WTC11 (cell line): ENCODE data around the gene PRKN.

ENCODE experiments used
- CTCF ChIP-seq: fragments of 200-600 bp; IDR thresholded peaks from 2 replicates; pipeline ENCODE4 v1.8.0; 2022; ENCODE audit warnings: antibody characterized with exemption
- KAT7 ChIP-seq: sonication (generic); formaldehyde crosslinking; IDR thresholded peaks from 2 replicates; pipeline ENCODE4 v1.8.1; 2023; ENCODE audit warnings: missing genetic modification reagents, mild to moderate bottlenecking, borderline replicate concordance
- NFE2L1 ChIP-seq: sonication (generic); formaldehyde crosslinking; IDR thresholded peaks from 2 replicates; pipeline ENCODE4 v1.8.1; 2023; ENCODE audit warnings: missing genetic modification reagents
- TCF7 ChIP-seq: sonication (generic); formaldehyde crosslinking; IDR thresholded peaks from 2 replicates; pipeline ENCODE4 v1.8.0; 2022; ENCODE audit warnings: mild to moderate bottlenecking, low read depth, missing genetic modification reagents, moderate library complexity
- TF ChIP-seq, protein P1 (sequence below): sonication (generic); formaldehyde crosslinking; IDR thresholded peaks from 2 replicates; pipeline ENCODE4 v1.8.0; 2022; ENCODE audit warnings: mild to moderate bottlenecking, missing genetic modification reagents
- TF ChIP-seq, protein P2 (sequence below): sonication (generic); formaldehyde crosslinking; IDR thresholded peaks from 2 replicates; pipeline ENCODE4 v1.8.0; 2022; ENCODE audit warnings: mild to moderate bottlenecking, missing genetic modification reagents
- TF ChIP-seq, protein P3 (sequence below): sonication (generic); formaldehyde crosslinking; conservative IDR thresholded peaks from 2 replicates; pipeline ENCODE4 v1.8.1; 2022; ENCODE audit warnings: mild to moderate bottlenecking, missing genetic modification reagents

DNA sequence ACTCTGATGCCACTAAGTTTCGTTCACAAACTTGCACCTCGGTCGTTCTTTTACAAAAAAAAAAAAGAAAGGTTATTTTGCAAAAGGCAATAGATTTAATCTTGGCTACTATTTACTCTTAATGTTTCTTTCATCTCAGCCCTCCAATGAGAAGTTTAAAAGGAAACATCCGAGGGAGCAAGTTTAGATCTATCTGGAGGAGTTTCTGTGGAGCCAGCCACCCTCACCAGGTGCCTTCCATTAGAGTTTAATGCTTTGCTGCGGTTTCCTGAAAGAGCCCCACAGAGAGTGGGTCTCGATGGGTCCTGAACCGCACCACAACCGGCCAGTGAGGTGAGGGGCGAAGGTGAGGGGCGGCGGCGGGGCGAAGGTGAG lies 632 bp downstream of the PRKN start:
- TF ChIP-seq CTCF (no peak), KAT7 (CRISPR knock-in tag) (no peak), NFE2L1 (CRISPR knock-in tag) (no peak), TCF7 (CRISPR knock-in tag) (no peak)
- TF ChIP-seq, protein P1, sequence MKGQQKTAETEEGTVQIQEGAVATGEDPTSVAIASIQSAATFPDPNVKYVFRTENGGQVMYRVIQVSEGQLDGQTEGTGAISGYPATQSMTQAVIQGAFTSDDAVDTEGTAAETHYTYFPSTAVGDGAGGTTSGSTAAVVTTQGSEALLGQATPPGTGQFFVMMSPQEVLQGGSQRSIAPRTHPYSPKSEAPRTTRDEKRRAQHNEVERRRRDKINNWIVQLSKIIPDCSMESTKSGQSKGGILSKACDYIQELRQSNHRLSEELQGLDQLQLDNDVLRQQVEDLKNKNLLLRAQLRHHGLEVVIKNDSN (CRISPR knock-in tag), result no peak
- TF ChIP-seq, protein P2, sequence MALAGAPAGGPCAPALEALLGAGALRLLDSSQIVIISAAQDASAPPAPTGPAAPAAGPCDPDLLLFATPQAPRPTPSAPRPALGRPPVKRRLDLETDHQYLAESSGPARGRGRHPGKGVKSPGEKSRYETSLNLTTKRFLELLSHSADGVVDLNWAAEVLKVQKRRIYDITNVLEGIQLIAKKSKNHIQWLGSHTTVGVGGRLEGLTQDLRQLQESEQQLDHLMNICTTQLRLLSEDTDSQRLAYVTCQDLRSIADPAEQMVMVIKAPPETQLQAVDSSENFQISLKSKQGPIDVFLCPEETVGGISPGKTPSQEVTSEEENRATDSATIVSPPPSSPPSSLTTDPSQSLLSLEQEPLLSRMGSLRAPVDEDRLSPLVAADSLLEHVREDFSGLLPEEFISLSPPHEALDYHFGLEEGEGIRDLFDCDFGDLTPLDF (CRISPR knock-in tag), result no peak
- TF ChIP-seq, protein P3, sequence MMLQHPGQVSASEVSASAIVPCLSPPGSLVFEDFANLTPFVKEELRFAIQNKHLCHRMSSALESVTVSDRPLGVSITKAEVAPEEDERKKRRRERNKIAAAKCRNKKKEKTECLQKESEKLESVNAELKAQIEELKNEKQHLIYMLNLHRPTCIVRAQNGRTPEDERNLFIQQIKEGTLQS, result no peak
